GM06990 (cell line): Measurements from ENCODE around the gene KRT80.

Experiments used
- DNase-seq: peaks from one replicate; pipeline ENCODE4 v3.0.0-alpha.2; 2011; ENCODE audit not compliant: insufficient read length; ENCODE audit errors: extremely low read depth
- H3K27me3 ChIP-seq: replicated peaks from 2 replicates; pipeline ENCODE4 v1.6.0; 2011; ENCODE audit warnings: low read length; ENCODE audit not compliant: control insufficient read depth, insufficient read depth
- H3K36me3 ChIP-seq: 2 replicates; pipeline ENCODE4 v1.5.1; 2011; ENCODE audit warnings: low read length; ENCODE audit not compliant: control insufficient read depth, insufficient read depth
- H3K4me3 ChIP-seq: replicated peaks from 2 replicates; pipeline ENCODE4 v1.5.1; 2011; ENCODE audit warnings: low read depth, mild to moderate bottlenecking, control low read depth, low read length
- TF ChIP-seq, protein P1 (sequence below): IDR thresholded peaks from 2 replicates; pipeline ENCODE4 v1.5.1; 2011; ENCODE audit warnings: low read length, control low read depth, mild to moderate bottlenecking, inconsistent platforms; ENCODE audit not compliant: insufficient read depth, poor library complexity, severe bottlenecking

KRT80 gene

GRCh38 chr12:52233462-52234207, 41.8 kb upstream of the KRT80 start:
- TF ChIP-seq, protein P1, sequence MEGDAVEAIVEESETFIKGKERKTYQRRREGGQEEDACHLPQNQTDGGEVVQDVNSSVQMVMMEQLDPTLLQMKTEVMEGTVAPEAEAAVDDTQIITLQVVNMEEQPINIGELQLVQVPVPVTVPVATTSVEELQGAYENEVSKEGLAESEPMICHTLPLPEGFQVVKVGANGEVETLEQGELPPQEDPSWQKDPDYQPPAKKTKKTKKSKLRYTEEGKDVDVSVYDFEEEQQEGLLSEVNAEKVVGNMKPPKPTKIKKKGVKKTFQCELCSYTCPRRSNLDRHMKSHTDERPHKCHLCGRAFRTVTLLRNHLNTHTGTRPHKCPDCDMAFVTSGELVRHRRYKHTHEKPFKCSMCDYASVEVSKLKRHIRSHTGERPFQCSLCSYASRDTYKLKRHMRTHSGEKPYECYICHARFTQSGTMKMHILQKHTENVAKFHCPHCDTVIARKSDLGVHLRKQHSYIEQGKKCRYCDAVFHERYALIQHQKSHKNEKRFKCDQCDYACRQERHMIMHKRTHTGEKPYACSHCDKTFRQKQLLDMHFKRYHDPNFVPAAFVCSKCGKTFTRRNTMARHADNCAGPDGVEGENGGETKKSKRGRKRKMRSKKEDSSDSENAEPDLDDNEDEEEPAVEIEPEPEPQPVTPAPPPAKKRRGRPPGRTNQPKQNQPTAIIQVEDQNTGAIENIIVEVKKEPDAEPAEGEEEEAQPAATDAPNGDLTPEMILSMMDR, result no peak
- Histone ChIP-seq H3K36me3 (no peaks in the 10 kb centered on the region), H3K27me3 (no peaks in the 10 kb centered on the region; the same call in 1 of the 2 replicates), H3K4me3 (no peak overlapping the region)
- DNase-seq, result no peak

- Histone ChIP-seq H3K36me3 (no peaks in the 10 kb centered on the region), H3K27me3 (no peaks in the 10 kb centered on the region; the same call in 1 of the 2 replicates), H3K4me3 (no peak within 1 kb of the TSS)
- TF ChIP-seq, protein P1, result no peak
- DNase-seq, result no peak
Observed at GRCh38 chr12:52232674-52233461, 41.1 kb upstream of the KRT80 start, which contains the start of gene KRT7. Gene KRT7 (plus strand): TSS chr12:52233243. CDS start chr12:52233297, 54 bp downstream.

GRCh38 chr12:52232203-52232673, 40.4 kb upstream of the KRT80 start:
- Histone ChIP-seq H3K36me3 (no peaks in the 10 kb centered on the region), H3K27me3 (no peaks in the 10 kb centered on the region; the same call in 1 of the 2 replicates), H3K4me3 (no peak overlapping the region)
- TF ChIP-seq, protein P1, result no peak
- DNase-seq, result no peak

GRCh38 chr12:52231305-52232202, 39.7 kb upstream of the KRT80 start:
- H3K27me3 ChIP-seq, result no peaks in the 10 kb centered on the region; the same call in 1 of the 2 replicates
- H3K4me3 ChIP-seq, result no peak overlapping the region
- TF ChIP-seq, protein P1, result no peak
- no peaks in the 10 kb centered on the region for H3K36me3 ChIP-seq
- DNase-seq, result no peak
